ENCODE results near the gene OR2A14. TPM values are rescaled to one million over a fixed set of nuclear protein-coding genes. Genes with fewer than 3 reads are reported as not detected.

Gene OR2A14
- total RNA-seq, 1 experiment from 2014 or later = not detected

DNA sequence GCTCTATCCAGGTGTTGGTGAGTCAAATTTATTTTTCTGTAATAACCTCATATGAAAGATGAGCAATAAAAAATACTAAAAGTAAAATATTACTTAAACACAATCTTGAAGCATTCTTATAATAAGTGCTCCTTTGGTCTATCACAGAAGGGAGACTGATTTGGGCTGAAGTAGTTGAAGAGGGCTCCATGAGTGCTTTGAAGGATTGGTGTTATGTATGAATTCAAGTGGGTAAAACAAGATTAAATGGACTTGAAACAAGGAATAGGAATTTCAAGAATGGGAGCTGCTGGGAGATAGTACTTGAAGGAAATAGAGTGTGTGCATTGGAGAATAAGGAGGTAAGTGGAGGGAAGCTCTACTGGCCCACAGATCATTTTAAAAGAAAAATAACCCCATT is 20.9 kb upstream of the OR2A14 start:
- no peaks in the 10 kb centered on the region for H3K9me3 Mint-ChIP-seq
- DNase-seq = no peak
- H3K27ac ChIP-seq (ENCODE audit: insufficient read length, low read depth, low read length) = no peak overlapping the region
- H4K5ac ChIP-seq (ENCODE audit: insufficient read length, low read depth, low read length) = no peak overlapping the region
- no peak overlapping the region for H2BK120ac ChIP-seq (ENCODE audit: low read depth, low read length, poor library complexity, severe bottlenecking)
- H3K27ac Mint-ChIP-seq = no peak overlapping the region
- H3K23ac ChIP-seq (ENCODE audit: insufficient read length, low read depth, low read length) = no peak overlapping the region
- no peak overlapping the region for H3K4me3 Mint-ChIP-seq
- no peaks in the 10 kb centered on the region for H3K9me3 ChIP-seq (ENCODE audit: control insufficient read depth, low read depth, low read length)
- TF ChIP-seq, protein P1, sequence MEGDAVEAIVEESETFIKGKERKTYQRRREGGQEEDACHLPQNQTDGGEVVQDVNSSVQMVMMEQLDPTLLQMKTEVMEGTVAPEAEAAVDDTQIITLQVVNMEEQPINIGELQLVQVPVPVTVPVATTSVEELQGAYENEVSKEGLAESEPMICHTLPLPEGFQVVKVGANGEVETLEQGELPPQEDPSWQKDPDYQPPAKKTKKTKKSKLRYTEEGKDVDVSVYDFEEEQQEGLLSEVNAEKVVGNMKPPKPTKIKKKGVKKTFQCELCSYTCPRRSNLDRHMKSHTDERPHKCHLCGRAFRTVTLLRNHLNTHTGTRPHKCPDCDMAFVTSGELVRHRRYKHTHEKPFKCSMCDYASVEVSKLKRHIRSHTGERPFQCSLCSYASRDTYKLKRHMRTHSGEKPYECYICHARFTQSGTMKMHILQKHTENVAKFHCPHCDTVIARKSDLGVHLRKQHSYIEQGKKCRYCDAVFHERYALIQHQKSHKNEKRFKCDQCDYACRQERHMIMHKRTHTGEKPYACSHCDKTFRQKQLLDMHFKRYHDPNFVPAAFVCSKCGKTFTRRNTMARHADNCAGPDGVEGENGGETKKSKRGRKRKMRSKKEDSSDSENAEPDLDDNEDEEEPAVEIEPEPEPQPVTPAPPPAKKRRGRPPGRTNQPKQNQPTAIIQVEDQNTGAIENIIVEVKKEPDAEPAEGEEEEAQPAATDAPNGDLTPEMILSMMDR (conservative IDR thresholded peaks at IDR 0.05) = no peak
- no peaks in the 10 kb centered on the region for H4K20me1 ChIP-seq (ENCODE audit: control insufficient read depth, insufficient read depth, insufficient read length)
- H2BK15ac ChIP-seq (ENCODE audit: low read depth, low read length) = no peak overlapping the region
- H4K8ac ChIP-seq (replicated peaks; ENCODE audit: insufficient read length, low read depth, low read length) = no peak overlapping the region
- no peak overlapping the region for H2AK5ac ChIP-seq (ENCODE audit: insufficient read length, low read length)
- H3K4ac ChIP-seq (ENCODE audit: low read depth, low read length) = no peak overlapping the region
- no peak overlapping the region for H3T11ph ChIP-seq (ENCODE audit: low read length)
- H3K4me1 ChIP-seq (ENCODE audit: insufficient read depth, low read length) = no peaks in the 10 kb centered on the region; the same call in 1 of the 2 replicates
- no peak overlapping the region for H3K4me2 ChIP-seq (ENCODE audit: insufficient read depth, insufficient read length, low read length)
- H3K4me1 Mint-ChIP-seq = no peaks in the 10 kb centered on the region
- H2BK20ac ChIP-seq (ENCODE audit: low read depth, low read length, poor library complexity, severe bottlenecking) = no peak overlapping the region
- no peak overlapping the region for H4K91ac ChIP-seq (ENCODE audit: insufficient read length, low read depth, low read length)
- no peaks in the 10 kb centered on the region for H3K79me2 ChIP-seq (ENCODE audit: insufficient read depth, low read length)
- H3K27me3 Mint-ChIP-seq (ENCODE audit: low read depth) = no peaks in the 10 kb centered on the region
- H3K23me2 ChIP-seq (ENCODE audit: insufficient read length, low read depth, low read length, poor library complexity, severe bottlenecking) = no peaks in the 10 kb centered on the region
- no peak overlapping the region for H2BK12ac ChIP-seq (ENCODE audit: insufficient read length, low read depth, low read length)
- no peak overlapping the region for H3K9ac ChIP-seq (ENCODE audit: extremely low read depth, insufficient read length, low read length)
- H3K27me3 ChIP-seq (ENCODE audit: insufficient read depth, low read length) = no peaks in the 10 kb centered on the region
- no peak overlapping the region for H3K18ac ChIP-seq (ENCODE audit: insufficient read length, low read depth, low read length)
- H3K36me3 Mint-ChIP-seq (ENCODE audit: insufficient read depth in 1 of 3, low read depth in 3 of 3) = no peaks in the 10 kb centered on the region
- H2AFZ ChIP-seq (ENCODE audit: low read length) = no peak overlapping the region
- H2BK5ac ChIP-seq (ENCODE audit: insufficient read length, low read length) = no peak overlapping the region
- no peak overlapping the region for H3K56ac ChIP-seq (ENCODE audit: insufficient read length, low read depth, low read length)
- H3K14ac ChIP-seq (ENCODE audit: insufficient read depth, low read length) = no peak overlapping the region
- H3K79me1 ChIP-seq (ENCODE audit: insufficient read depth, low read depth, low read length, poor library complexity, severe bottlenecking) = no peaks in the 10 kb centered on the region

All from H9 (cell line).